Thoracic aorta endothelial cell (primary cell): ENCODE data around the gene CBX2. TPM values are rescaled to one million over a fixed set of nuclear protein-coding genes. Genes with fewer than 3 reads are reported as not detected.

Source experiments
- total RNA-seq: library from RNA; depleted of rRNA; stranded (reverse); fragments of >200 nt; gene quantifications from 2 replicates; pipeline ENCODE4 v1.2.3, GENCODE V29; 2012

The CBX2 gene
- 8.6 and 12.7 TPM in 2 replicates for total RNA-seq

GRCh38 chr17:79777894-79778503 lies at the start of gene CBX2:
CBX2 (plus strand) TSS chr17:79778148; CDS start chr17:79778236, 88 bp downstream.

GRCh38 chr17:79730769-79731483 lies 47.0 kb upstream of the CBX2 start, which contains the start of gene ENPP7:
ENPP7 (plus strand) TSS chr17:79730943; CDS start chr17:79731140, 197 bp downstream.

GRCh38 chr17:79796763-79797491 lies 19.0 kb downstream of the CBX2 start, which contains the start of gene CBX8:
CBX8 (minus strand) TSS chr17:79797077; CDS start chr17:79796998, 79 bp downstream.

Other genes with a start within 250 kb of the CBX2 start
- gene RBFOX3, start 167.1 kb upstream of the CBX2 start, total RNA-seq, result not detected in 2 replicates
- not detected in 2 replicates for gene ENPP7, start 47.2 kb upstream of the CBX2 start, total RNA-seq
- 1.9 and 2.4 TPM in 2 replicates for gene CBX8, start 18.9 kb downstream of the CBX2 start, total RNA-seq
- 8.2 and 8.9 TPM in 2 replicates for gene CBX4, start 61.3 kb downstream of the CBX2 start, total RNA-seq